IPS DF 19.7 (cell line): Measurements from ENCODE around the gene LENG1.

Experiments
- DNase-seq: peaks from one replicate; pipeline ENCODE4 v3.0.0-alpha.2; 2013; ENCODE audit warnings: low read depth, low spot score

Gene LENG1

DNA sequence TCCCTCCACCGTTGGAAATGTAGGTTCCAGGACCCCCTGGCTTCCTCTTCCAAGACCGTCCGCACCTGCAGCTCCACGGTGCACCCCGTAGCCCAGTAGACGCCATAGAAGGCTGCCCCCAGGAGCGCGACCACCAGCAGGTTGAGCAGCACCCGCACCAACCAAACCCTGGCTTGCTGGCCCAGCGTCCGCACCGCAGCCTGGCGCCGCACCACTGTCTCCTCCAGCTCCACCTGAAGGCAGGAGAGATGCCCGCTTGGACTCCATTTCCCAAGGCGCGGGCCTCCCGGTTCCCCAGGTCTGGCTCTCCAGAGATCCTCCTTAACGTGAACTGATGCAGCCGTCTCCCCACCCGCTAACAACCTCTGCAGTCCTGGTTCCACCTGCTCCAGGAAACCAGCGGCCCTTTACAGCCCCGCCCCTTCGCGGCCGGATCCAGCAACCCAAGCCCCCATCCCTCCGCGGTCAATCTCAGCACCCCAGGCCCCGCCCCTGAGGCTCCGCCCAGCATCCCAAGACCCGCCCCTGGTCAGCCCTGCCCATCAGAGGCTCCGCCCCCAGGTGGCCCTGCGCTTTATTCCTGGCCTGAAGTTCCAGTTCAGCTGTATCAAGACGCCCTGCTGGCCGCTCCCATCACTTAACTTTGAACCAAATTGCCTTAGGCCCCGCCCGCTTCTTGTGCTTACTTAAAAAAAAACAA, 5.0 kb upstream of the LENG1 start:
- DNase-seq: no peak

DNA sequence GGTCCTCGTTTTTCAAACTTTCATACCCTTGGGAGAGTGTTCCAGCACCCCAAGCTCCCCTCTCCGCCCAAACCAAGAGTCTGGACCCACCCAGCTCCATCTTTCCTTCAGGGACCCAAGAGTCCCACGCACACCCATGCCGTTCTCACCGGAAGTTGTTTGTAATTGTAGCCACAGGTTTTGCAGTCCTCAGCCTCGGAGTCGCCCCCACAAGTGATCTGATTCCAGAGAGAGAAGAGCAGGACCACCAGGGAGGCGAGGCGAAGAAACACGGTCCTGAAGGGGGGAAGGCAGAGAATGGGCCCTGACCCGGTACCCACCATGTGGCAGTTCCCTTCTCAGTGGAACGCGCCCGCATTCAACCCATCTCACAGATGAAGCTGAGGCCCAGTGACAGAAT, 3.4 kb upstream of the LENG1 start:
- no peak for DNase-seq

- DNase-seq: no peak
These were observed 2.8 kb upstream of the LENG1 start for GRCh38 chr19:54162241-54162805.

GRCh38 chr19:54160854-54161253, 1.3 kb upstream of the LENG1 start:
- DNase-seq: no peak

DNA sequence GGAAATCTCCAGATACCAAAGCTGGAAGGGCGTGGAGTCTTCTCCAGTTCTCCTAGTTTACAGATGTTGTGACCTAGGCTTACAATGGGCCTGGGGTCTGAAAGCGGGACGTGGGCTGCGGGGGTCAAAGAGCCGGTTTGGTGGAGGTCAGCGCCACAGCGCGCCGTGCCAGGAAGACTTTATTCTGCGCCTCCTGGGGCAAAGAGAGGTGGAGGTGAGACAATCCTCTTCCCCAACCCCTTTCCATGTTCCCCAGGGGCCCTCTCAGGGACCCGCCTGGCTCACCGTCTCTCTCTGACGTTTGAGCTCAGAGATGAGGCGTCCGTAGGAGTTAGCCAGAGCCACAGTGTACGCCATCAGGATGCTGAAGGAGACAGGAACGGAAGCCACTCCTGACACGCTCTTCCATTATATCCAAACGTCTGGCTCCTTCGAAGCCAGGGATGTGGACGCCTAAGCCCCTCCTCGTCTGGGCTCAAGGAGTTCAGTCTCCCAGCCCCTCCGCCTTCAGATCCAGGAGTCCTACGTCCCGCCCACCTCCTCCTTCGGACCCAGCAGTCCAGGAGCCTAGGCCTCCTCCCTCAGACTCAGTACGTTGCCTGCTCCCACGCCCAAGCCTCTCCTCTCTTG, 776 bp upstream of the LENG1 start:
- DNase-seq: no peak

- no peak for DNase-seq
These were observed 639 bp downstream of the LENG1 start for GRCh38 chr19:54158812-54159351.

DNA sequence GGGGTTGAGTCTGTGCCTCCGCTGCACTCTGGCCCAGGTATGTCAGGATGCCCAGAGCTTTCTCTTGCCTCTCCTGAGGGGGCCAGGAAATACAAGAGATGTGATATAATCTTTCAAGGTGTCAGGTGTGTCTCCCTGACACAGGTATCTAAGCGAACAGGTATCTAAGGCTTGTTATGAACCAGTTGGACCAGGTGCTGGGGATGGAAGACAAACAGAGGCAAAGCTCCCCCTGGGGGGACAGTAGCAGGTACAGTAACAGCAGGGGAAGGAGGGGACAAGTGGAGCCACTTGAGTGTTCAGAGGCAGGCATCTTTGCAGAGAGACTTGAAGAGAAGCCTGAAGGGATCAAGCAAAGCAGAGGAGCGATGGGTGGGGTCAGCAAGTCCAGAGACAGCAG, 2.6 kb downstream of the LENG1 start:
- no peak for DNase-seq

- DNase-seq: no peak
These were observed 3.0 kb downstream of the LENG1 start for GRCh38 chr19:54156490-54156889.

- no peak for DNase-seq
These were observed 3.8 kb downstream of the LENG1 start for GRCh38 chr19:54155694-54156093.

GRCh38 chr19:54154603-54155345, 4.7 kb downstream of the LENG1 start:
- no peak for DNase-seq

DNA sequence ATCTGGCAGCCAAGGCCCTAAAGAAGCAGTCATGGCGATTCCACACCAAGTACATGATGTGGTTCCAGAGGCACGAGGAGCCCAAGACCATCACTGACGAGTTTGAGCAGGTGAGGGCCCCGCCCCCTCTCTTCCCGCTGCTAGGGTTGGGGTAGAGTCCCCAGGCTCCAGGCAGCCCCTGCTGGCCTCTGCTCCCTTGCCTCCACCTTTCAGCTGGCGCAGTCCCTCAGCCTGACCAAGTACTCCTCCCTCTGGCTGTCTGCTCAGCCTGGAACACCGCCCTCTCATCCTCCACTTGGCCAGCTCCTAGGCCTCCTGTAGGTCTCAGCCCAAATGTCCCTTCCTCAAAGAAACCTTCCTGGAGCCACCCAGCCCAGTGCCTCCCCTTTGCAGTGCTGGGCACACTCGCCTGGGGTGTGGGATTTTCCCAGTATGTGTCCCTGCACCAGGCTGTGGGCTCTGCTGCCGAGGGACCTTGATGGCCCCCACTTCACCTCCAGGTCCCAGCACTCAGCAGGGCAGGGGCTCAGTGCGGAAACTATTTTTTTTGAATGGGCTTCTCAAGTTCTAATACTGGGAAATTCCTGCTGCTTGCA, 5.7 kb downstream of the LENG1 start:
- no peak for DNase-seq

DNA sequence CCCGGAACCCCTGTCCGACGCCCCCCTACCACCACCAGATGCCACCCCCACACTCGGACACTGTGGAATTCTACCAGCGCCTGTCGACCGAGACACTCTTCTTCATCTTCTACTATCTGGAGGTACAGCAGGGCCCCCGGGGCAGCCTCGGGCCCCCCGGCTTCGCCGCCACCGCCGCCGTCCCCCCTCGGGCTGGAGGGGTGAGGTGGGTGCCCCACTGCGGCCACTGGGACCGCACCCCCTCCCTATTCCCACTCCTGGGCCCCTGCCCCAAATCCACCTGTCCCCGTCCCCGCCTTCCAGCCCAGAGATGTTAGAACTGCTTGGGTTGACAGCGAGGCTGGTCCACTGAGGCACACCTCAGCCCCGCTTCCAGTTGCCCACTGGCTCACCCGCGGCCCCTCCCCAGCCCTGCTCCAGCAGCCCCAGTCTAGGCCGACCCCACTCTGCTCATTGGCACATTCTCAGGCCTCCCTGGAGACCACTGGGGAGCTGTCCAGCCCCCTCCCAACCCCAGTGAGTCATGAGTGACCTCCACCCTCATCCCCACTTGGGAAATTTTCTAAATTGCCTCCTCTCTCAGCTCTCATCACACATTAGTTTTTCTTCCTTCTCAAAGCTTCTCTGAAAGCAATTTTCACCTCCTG, 6.5 kb downstream of the LENG1 start:
- no peak for DNase-seq

DNA sequence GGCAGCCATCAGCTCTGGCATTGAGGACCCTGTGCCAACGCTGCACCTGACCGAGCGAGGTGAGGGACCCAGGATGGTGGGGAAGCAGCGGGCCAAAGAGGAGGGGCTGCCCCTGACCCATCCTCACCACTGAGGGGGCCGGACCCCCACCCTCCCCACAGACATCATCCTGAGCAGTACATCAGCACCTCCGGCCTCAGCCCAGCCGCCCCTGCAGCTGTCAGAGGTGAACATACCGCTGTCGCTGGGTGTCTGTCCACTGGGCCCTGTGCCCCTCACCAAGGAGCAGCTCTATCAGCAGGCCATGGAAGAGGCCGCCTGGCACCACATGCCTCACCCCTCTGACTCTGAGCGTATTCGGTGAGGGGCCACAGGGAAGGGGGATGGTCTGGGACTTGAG, 7.3 kb downstream of the LENG1 start:
- no peak for DNase-seq

- DNase-seq: no peak
These were observed 8.0 kb downstream of the LENG1 start for GRCh38 chr19:54151362-54152035.

DNA sequence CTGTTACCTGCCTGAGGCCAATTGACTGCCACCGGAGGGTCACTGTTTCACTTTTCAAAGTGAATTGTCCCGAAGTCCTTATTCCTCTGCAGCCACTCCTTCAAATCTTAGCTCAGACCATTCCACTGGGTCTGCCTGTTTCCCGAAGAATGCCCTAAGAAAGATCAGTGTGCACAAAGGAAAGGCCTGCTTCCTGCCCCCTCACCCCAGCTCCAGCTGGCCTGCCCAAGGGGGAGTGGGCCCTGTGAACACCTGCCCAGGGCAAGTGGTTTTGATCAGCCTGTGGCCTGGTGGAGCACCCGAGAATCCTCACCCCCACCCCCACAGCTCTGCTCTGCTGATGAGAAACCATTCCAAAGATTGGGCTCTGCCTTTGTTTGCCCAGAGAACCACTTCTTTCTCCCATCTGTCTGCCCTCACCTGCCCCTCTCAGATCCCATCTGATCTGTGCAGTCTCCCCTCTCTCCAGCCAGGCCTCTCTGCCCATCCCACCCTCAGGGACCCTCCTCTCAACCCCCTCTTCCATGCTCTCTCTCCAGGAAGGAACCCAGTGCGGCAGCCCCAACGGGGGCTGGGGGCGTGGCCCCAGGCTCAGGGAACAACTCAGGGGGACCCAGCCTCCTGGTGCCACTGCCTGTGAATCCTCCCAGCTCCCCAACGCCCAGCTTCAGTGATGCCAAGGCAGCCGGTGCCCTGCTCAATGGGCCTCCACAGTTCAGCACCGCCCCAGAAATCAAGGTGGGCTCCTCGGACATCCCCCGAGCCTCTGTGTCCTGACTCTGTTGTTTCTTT, 10.3 kb downstream of the LENG1 start:
- DNase-seq: no peak

DNA sequence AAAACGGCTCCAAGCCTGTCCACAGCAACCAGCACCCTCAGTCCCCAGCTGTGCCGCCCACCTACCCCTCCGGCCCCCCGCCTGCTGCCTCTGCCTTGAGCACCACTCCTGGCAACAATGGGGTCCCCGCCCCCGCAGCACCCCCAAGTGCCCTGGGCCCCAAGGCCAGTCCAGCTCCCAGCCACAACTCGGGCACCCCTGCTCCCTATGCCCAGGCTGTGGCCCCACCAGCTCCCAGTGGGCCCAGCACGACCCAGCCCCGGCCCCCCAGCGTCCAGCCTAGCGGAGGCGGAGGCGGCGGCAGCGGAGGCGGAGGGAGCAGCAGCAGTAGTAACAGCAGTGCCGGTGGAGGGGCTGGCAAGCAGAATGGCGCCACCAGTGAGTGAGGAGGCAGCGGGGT, 11.4 kb downstream of the LENG1 start:
- no peak for DNase-seq

DNA sequence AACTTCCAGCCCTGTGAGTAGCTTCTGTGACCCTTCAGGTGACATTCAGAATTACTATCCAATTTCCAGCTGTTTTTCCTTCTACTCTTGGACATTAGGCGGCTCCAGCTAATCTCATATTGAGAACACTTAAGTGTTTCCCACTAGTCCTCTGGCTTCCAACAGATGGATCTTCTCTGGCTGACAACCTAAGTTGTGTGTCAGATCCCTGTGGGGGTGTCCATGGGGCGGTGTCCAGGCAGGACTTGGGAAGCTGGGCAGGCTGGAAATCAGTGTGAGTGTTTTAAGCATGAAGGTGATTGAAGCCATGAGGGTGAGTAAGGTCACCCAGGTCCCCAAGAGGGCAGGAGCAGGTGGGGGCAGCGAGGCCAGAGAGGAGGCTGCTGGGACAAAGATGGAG, 11.8 kb downstream of the LENG1 start:
- no peak for DNase-seq

GRCh38 chr19:54145541-54146158, 13.9 kb downstream of the LENG1 start:
- DNase-seq: no peak

- DNase-seq: no peak
These were observed 17.2 kb downstream of the LENG1 start for GRCh38 chr19:54142166-54142780.
